22Rv1 (cell line): Measurements from ENCODE around the gene SYPL2.

Experiments
- H3K27ac ChIP-seq: fragments of 450-650 bp; 2 replicates; pipeline ENCODE4 v1.5.1; 2017
- ZFX ChIP-seq: fragments of 450-650 bp; IDR thresholded peaks from 2 replicates; pipeline ENCODE4 v1.6.1; 2017; ENCODE audit warnings: antibody characterized with exemption, borderline replicate concordance
- TF ChIP-seq, protein P1 (sequence below): fragments of 450-650 bp; IDR thresholded peaks from 2 replicates; pipeline ENCODE4 v1.5.1; 2017; ENCODE audit warnings: mild to moderate bottlenecking

Gene SYPL2

DNA sequence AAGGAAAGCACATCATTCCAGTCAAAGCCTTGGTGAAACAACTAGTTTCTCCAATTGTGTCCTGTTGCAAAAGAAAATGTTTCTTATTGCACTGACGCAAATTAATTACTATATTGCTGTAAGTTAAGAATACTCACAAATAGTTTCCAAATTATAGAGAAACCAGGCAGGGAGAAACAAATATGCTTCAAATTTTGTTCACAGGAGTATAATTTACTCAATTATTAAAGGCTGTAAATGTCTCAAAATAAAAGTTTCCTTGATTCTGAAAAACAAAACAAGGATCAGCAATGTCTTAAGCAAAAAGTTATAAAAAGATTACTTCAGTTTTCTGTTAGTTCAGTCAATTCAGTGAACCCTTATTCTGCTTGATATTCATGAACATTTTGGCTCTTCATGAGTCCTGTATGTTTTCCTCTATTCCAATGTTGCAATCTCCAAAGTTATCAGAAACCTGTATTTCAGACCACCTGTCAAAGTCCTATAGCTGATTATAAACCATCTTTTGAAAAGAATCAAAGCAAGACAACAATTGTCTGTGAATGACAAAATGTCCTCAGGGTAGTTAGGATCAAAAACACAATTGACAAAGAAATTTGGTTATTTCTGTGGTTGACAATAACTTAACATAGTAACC is 11.7 kb upstream of the SYPL2 start:
- no peak overlapping the region for H3K27ac ChIP-seq
- TF ChIP-seq ZFX, result no peak
- TF ChIP-seq, protein P1, sequence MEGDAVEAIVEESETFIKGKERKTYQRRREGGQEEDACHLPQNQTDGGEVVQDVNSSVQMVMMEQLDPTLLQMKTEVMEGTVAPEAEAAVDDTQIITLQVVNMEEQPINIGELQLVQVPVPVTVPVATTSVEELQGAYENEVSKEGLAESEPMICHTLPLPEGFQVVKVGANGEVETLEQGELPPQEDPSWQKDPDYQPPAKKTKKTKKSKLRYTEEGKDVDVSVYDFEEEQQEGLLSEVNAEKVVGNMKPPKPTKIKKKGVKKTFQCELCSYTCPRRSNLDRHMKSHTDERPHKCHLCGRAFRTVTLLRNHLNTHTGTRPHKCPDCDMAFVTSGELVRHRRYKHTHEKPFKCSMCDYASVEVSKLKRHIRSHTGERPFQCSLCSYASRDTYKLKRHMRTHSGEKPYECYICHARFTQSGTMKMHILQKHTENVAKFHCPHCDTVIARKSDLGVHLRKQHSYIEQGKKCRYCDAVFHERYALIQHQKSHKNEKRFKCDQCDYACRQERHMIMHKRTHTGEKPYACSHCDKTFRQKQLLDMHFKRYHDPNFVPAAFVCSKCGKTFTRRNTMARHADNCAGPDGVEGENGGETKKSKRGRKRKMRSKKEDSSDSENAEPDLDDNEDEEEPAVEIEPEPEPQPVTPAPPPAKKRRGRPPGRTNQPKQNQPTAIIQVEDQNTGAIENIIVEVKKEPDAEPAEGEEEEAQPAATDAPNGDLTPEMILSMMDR, result no peak

DNA sequence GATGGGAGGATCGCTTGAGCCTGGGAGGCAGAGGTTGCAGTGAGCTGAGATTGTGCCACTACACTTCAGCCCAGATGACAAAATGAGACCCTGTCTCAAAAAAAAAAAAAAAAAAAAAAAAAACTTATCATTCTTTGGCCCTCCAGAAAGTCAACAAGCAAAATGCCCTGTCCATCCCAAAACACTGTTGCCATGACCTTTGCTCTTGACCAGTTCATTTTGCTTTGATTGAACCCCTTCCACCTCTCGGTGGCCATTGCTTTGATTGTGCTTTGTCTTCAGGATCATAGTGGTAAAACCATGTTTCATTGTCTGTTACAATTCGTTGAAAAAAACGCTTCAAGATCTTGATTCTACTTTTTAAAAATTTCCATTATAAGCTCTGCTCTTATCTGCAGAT is 8.5 kb upstream of the SYPL2 start:
- H3K27ac ChIP-seq, result no peak overlapping the region
- no peak for TF ChIP-seq ZFX
- TF ChIP-seq, protein P1, result no peak

DNA sequence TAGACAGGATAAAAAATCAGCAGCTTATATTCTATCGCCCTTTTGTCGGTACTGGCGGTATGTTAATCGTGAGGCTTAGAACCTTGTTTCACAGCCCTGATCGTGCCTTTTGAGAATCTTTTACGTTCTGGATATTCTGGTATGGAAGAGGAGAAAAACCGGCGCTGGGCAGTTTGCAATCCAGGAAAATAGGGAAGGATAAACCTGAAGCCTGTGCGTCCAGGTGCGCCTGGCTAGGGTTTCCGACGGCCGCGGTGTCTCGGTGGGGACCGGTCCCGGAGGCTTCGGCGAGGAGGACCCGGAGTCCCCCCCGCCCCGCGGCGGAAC is 258 bp upstream of the SYPL2 start:
- TF ChIP-seq, protein P1, result no peak
- no peak for TF ChIP-seq ZFX
- H3K27ac ChIP-seq, result peak overlapping the region; percentile 42

DNA sequence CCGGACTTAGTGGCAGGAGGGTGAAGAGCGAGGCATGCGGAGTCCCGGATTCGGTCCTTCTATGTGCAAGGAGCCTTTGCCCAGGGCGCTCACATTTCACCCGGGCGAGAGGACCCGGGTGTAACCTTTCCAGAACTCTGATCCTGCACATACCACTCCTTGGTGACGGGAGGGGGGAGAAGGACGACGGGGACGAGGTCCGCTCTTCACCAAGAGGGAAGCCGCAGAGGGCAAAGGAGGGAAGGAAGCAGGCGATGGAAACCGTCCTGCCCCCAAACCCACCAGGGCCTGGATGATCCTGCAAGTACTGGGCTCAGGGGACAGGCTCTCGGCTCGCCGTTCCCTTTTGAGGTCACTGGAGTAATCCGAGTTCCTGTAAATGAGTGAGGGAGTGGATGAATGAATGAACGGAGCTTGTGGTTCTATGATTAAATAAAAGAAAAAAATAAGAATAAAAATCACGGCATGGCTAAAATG is 993 bp downstream of the SYPL2 start:
- no peak overlapping the region for H3K27ac ChIP-seq
- TF ChIP-seq, protein P1, result no peak
- no peak for TF ChIP-seq ZFX

DNA sequence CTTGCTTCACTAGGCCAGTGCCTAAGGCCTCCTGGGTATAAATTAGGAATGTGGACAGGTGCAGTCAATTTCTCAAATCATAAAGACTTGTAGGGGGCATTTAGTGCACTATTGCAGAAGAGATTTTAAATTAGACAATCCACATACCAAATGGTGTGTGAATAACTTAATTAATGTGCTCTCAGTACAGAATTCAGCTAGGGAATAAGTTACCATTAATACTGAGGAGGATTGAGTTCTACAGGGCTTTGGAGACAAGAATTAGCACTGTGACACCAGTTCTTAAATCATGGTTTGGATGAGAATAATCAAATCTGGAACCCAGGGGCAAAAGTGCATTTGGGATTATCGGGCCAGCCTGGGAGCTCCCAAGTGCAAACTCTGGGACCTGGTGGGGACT is 1.7 kb downstream of the SYPL2 start:
- H3K27ac ChIP-seq, result no peak overlapping the region
- no peak for TF ChIP-seq ZFX
- TF ChIP-seq, protein P1, result no peak

DNA sequence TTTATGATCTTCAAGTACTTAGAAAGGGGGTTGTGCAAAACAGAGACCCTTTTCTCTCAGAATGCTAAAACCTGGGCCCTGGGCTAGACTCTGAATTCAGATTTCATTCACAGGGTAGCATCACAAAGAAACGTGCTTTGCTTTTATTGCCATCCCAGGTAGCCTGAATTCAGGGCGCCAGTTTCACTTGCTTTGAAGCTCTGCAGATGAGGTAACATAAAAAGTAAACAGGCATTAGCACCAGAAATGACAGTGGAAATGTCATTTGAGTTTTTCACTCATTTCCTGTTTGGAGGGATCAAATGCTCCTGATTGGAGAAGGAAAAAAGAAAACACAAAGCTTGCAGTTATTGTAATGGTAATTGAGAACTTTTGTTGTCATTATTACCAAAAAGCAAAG is 2.6 kb downstream of the SYPL2 start:
- H3K27ac ChIP-seq, result no peak overlapping the region
- TF ChIP-seq, protein P1, result no peak
- no peak for TF ChIP-seq ZFX

DNA sequence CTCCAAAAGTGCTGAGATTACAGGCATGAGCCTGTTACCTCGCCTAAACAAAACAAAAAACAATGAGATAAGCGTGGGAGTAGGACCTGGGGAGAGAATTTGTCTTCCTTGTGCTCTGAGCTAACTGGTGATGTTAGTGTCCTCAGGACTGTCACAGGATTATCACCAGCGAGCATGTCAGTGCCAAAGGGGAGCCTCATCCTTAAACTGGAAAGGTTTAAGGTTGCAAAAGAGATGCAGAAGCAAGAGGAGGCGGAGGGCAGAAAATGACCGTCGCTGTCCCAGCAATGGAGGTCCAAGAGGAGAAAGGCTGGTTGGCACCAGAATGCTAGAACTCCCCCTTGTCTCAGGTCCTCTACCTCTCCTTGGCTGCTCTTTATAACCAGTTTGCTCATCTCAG is 3.9 kb downstream of the SYPL2 start:
- TF ChIP-seq, protein P1, result no peak
- TF ChIP-seq ZFX, result no peak
- H3K27ac ChIP-seq, result no peak overlapping the region
